OCI-LY7 (cell line): Measurements from ENCODE around the gene DCAF7.

ENCODE experiments used
- CTCF ChIP-seq: fragments of 200-600 bp; sonication (generic); conservative IDR thresholded peaks from 2 replicates; pipeline ENCODE4 v1.5.1; 2014; ENCODE audit warnings: mild to moderate bottlenecking, antibody characterized with exemption, low read length, moderate library complexity, mixed read lengths
- EZH2phosphoT487 ChIP-seq: fragments of 200-600 bp; sonication (generic); IDR thresholded peaks from 2 replicates; pipeline ENCODE4 v1.6.1; 2018; ENCODE audit warnings: low read depth, borderline replicate concordance, mild to moderate bottlenecking, mixed run types, antibody characterized with exemption, low read length, moderate library complexity, mixed read lengths

- no peak for TF ChIP-seq CTCF
- no peak for TF ChIP-seq EZH2phosphoT487
These were observed 74.2 kb downstream of the DCAF7 start for GRCh38 chr17:63624531-63624880.
